NCI-H187 treated with DMSO at 0.1 percent for 48 hours (cell line): Measurements from ENCODE around the gene TMEM156.
A peak's percentile ranks its signal among the peaks of the same experiment; 100 is the strongest.

Source experiments
- DNase-seq: peaks from one replicate; lab custom pipeline; 2025; lab: John Stamatoyannopoulos, UW

The TMEM156 gene, protein sequence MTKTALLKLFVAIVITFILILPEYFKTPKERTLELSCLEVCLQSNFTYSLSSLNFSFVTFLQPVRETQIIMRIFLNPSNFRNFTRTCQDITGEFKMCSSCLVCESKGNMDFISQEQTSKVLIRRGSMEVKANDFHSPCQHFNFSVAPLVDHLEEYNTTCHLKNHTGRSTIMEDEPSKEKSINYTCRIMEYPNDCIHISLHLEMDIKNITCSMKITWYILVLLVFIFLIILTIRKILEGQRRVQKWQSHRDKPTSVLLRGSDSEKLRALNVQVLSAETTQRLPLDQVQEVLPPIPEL

DNA sequence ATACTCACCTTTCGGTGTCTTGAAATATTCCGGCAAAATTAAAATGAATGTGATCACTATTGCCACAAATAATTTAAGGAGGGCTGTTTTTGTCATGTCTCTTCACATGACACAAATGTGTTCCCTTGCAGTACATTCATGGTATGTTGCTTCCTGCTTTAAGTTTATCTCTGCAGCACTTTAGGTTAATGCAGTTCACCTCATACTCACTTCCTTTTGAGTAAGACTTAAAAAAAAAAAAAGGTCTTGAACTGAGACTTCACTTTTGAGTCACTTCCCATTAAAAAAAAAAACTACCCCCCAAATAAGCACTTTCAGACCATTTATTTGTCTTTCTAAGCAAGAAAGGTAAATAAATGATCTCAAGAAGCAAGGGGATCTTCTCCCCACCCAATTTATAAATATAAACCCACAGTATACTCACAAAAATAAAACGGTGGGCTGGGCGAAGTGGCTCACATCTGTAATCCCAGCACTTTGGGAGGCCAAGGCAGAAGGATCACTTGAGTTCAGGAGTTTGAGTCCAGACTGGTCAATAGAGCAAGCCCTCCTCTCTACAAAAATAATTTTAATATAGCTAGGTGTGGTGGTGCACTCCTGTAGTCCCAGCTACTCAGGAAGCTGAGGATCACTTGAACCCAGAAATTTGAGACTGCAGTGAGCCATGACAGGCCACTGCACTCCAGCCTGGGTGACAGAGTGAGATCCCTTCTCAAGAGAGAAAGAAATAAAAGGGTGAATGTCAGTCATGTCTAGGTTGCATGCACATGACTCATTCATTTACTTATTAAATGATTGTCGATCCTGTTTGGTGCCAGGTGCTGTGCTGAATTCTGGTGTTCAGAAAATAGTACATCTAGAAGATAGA, at the start of gene TMEM156:
TSS of gene TMEM156 (minus strand) at position 192 of the 868 bp plus-strand sequence. CDS start at position 96, 96 bp downstream.
- no peak for DNase-seq

DNA sequence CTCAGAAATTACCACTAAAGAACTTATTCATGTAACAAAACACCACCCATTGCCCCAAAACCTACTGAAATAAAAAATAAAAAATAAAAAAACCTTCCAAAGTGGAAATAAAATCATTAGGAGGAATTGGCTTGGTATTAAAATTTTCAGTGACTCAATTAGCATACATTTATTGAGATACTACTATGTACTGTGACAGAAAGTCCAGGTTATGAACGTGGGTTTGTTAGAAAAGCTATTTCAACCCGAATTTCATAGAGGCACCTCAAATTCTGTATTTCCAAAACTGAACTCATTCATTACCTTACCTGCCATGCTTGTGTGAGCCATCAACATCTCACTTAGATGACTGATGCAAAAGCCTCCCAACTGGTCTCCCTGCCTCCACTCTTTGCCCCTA, 46.6 kb upstream of the TMEM156 start:
- no peak for DNase-seq

DNA sequence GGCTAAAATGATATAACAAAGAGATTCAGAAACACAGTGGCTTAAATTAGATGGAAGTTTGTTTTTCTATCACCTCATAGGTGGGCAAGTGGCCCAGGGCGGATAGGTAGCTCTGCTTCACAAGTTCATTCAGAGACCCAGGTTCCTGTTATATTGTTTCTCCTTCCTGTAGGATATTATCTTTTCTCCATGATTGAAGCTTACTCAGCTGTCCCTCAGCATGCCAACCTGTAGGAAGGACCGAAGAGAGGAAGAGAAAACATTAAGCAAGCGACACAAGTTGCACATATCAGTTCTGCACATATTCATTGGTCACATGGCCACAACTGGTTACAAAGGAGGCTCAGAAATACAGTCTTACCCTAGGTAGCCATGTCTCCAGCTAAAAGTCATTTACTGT, 36.7 kb upstream of the TMEM156 start:
- DNase-seq: no peak

DNA sequence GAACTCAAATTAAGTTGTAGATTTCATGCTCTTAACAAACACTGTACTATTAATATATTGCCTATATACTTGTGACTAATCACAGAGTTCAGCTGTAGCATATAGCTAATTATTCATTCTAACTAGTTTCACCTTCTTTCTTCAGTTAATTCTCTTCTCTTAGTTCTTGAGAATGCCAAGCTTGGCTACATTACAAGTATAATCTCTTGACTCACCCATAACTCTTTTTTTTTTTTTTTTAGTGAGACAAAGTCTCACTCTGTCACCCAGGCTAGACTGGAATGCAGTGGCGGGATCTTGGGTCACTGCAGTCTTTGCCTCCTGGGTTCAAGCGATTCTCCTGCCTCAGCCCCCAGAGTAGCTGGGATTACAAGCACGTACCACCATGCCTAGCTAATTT, 35.2 kb upstream of the TMEM156 start:
- no peak for DNase-seq

DNA sequence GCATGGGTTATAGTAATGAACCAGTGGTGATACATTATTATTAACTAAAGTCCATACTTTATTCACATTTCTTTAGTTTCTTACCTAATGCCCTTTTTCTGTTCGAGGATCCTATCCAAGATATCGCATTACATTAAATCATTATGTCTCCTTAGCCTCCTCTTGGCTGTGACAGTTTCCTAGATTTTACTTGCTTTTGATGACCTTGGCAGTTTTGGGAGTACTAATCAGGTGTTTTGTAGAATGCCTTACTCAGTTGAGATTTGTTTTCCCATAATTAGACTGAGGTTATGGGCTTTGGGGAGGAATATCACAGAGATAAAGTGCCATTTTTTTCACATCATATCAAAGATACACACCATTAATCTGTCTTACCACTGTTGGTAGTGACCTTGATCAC, 34.8 kb upstream of the TMEM156 start:
- DNase-seq: no peak

DNA sequence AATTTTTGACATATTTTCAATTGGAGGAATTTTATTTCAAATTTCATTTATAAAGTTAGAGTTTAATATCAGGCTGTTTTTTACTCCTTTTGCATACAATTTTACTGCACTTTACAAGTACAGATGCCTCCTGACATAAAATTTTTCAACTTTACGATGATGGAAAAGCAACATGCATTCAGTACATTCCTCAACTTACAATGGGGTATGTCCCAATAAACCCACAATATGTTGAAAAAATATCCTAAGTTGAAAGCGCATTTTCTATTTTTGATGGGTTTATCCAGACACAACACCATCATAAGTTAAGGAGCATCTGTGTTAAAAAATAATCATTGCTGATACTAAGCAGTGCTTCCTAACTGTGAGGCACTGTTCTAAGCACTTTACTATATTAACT, 34.2 kb upstream of the TMEM156 start:
- no peak for DNase-seq

DNA sequence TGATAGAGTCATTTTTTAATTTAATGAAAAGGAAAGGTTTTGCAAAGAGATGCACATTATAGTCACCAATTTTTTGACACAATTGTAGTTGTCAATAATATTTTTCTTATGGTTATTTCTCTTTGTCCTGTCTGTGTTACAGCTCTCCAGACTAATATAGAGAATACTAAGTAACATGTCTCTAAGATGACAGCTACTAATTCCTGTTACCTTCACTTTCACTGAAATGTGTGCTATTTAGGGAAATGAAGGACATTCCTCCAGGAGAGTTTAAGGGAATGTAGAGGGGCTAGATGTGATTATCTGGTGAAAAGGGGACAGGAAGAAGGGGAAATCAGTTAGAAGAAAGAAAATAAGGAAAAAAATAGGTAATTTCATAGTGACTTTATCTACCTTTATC, 31.2 kb upstream of the TMEM156 start:
- DNase-seq: no peak

DNA sequence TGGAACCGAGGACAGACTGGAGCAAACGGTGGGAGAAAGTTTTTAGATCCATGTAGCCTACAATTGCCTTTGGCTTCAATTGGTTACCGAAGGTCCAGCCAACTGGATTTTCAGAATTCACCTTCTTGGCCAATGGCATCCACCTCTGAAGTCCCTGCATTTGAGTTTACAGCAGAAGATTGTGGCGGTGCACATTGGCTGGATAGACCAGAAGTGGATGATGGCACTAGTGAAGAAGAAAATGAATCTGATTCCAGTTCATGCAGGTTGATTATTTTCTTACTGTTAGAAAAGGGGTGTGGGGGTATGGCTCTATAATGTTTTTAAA, 30.5 kb upstream of the TMEM156 start:
- no peak for DNase-seq

DNA sequence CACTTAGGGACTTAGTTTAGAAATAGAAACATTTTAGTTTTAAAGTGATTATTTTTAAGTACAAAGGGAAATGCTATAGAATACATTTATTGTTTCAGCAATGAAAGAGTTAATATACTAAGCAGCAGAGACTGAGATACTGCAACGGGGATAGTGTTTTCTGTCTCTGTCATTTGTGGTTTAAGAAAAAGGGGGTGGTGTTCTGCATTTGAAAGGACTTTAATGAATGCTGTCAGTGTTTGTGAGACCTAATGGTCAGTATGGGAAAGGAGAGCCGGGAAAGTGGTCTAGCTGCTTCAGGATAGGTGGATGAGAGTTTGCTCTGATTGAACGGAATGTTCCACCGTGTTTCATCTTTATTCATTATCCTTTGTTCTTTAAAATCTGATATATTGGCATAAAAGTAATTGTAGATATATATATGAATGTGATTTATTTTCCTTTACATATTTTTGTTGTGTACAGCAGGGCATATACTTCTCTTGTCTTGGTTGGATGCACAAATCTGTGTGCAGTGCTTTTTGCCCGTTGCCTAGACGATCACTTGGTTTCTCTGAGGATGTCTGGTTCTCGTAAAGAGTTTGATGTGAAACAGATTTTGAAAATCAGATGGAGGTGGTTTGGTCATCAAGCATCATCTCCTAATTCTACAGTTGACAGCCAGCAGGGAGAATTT, 30.0 kb upstream of the TMEM156 start, which contains the start of gene KLHL5:
TSS of gene KLHL5 (plus strand) at position 139 of the 676 bp plus-strand sequence. CDS start at position 560, 421 bp downstream.
- no peak for DNase-seq

DNA sequence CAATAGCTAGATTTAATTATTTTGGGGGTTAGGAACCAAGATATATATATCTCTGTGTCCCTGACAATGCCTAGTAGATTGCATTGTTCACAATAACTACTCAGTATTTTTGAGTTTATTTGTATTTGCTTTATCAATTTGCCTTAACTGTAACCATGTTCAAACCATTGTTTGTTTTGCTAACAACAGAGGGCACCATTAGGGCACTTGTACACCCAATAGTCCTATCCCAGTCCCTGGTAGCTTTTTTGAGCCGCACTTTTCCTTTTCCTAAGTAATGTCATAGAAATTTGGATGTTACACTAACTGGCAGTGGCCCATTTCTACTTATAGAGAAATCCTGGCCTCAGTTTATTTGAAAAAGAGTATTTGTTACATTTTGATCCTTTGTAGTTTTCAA, 29.2 kb upstream of the TMEM156 start:
- DNase-seq: no peak

DNA sequence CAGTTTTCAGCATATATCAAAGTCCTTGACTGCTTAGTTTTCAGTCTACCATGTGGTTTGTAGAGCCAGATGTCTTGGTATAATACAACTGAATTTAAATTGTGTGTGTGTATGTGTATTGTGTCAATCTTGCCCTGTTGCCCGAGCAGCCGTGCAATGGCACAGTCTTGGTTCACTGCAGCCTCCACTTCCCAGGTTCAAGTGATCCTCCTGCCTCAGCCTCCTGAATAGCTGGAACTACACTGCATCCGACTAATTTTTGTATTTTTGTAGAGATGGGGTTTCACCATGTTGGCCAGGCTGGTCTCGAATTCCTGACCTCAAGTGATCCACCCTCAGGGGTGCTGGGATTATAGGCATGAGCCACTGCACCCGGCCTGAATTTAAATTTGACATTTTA, 23.8 kb upstream of the TMEM156 start:
- no peak for DNase-seq

DNA sequence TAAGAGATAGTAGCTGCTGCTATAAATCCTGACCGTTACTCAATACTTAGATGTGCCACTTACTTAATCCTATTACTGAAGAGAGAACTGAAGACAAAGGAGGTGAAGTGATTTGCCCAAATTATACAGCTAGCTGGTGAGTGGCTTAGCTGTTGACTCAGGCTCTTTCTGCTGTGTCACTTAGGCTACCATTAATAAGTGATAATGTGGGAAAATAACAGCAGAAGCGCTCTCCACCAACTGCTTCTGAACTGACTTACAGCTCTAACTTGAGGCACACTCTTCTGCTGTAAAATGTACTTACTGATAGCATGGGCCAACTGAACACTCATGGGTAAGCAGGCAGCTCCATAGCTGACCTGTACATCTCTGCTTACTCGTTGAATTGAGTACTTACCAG, 22.3 kb upstream of the TMEM156 start:
- no peak for DNase-seq

DNA sequence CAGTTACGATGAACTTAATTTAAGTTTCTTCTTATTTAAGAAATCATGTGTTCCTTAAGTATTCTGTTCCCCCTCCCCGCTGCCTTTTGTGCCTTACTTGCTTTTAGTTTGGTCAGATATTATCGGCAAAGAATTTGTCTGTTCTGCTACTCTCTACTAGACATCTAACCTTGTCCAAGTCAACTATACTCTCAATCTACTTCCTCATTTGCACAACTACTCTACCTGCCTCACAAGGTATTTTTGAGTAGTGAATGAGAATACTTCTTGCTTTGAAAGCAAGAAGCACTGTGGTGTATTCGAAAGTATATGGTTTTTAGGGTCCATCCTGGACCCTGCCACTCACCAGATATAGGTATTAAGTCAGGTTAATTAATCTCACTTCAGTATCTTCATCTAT, 21.8 kb upstream of the TMEM156 start:
- DNase-seq: no peak

DNA sequence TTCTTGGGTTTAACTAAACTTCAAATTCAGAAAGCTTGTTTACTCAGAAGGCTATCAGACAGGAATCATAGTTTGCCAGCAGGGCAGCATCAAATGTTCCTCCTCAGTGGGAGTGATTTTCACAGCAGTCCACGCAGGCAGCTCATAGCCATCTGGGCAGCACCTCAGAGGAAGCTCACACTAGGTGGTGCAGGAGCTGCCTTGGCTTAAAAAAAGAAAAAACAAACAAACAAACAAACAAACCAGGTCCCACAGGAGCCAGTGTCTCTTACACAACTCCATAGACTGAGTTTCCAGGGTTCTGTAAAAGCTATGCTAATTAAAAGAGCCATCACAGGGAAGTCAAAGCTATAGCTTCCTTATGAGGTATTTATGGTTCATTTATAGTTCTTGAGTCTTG, 19.3 kb upstream of the TMEM156 start:
- DNase-seq: no peak

DNA sequence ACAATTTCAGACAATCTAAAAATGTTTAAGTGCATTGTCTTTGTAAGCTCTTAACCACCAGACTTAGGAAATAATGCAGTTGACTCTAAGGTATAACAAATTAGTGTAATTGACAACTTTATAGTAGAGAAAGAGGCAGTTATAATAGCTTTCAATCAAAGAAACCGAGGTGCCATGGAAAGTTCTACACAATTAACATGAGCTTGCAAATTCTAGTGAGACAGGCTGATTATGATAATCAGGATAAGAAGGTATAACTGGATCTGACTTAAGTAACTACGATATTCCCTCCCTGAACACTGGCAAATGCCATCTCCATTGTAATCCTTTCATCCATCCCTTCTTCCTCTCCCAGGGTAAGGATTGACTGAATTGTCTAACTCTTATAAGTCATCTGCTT, 18.4 kb upstream of the TMEM156 start:
- DNase-seq: no peak

DNA sequence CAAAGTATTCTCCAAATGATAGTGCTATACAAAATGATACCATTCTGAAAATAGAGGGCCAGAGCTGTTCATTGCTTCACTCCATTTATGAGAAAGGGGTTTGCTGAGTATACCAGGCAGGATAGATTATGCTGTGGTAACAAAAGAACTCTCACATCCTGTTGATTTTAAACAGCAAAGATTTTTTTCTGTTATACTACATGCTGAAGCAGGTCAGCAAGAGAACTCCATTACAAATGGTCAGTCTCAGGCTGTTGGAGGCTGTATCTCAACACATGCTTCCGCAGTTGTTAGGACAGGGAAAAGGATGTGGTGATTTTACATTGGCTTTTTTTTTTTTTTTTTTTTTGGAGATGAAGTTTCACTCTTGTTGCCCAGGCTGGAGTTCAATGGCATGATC, 16.1 kb upstream of the TMEM156 start:
- no peak for DNase-seq

DNA sequence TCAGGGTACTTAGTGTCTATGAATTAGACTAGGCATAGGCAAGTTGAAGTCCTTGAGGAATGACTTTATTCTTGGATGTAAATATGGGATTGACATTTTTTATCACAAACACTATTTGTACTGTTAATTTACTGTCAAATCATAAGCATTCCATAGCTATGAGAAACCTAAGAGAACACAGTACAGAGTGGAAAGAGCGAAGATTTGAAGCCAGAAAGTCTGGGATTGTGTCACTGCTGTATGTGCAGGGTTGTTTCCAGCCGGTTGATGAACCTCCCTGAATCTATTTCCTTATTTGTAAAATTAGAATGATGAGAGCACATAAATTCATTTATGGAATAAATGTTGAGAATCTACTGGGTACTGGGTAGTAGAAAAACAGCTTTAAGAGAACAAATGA, 15.5 kb upstream of the TMEM156 start:
- no peak for DNase-seq

DNA sequence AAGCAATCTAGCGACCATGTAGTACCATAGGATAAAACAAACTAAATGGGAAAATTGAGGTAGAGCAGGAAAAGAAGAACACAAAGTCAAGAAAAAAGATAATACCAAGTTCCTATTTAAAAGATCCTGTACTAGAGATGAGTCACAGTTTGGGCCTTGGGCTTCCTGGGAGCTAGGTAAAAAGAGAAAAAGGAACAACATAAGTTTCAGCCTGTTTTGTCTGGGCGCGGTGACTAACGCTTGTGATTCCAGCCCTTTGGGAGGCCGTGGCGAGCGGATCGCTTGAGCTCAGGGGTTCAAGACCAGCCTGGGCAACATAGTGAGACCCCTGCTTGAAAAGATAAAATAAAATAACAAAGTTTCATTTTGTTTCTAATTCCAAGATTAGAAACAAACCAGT, 14.0 kb upstream of the TMEM156 start:
- DNase-seq: no peak

DNA sequence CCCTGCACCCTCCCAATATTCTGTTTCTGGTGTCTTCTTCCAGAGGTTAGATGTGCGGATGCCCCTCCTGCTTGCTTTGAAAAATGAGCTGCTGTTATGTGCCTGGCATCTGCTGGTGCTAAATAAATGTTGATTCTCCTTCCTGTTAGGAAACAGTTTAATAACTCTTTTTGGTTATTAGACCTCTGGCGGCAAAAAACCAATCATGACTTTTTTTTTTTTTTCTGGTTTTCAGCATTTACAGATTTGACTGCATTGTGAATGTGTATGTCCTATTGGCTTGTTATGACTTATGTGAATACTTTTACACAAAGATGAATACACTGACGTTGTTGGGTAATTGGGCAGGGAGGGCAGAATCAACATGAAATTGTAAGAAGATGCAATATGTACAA, 13.6 kb upstream of the TMEM156 start:
- no peak for DNase-seq

DNA sequence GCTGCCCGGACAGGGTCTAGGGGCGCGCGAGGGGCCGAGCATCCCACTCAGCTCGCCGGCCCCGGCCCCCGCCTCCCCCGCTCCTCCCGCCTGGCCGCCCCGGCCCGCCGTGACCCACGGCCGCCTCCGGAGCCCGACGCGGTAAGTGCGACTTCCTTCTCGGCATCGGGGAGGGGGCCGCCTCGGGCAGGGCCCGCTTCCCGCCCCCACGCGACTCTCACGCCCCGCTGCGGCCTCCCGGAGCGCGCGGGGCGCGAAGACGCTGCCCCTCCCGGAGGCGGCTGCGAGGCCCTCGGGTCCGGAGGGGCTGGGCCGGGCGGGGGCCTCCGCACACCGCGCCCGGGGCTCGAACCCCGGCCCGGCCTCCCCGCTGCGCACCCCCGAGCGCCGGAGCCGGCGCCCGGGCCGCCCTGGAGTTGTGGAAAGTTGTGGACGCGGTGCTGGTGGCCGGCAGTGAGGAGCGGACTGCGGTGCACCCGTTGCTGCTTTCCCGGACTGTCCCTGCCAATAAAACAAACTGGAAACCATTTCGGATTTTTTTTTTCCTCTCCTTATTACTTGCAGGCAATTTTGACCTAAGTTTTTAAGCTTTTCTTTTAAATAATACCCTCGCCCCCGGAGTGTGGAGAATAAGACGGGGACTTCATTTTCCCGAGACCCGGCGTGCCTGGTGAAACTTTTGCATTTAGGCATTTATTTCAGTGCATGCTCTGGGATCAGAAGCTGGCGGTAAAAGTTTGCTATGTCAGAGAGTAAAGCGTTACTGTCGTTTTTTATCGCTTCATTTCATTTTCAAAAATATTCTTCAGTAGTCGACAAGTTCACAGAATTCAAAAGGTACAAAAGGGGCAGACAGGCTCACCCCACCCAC, 13.0 kb upstream of the TMEM156 start:
- no peak for DNase-seq

DNA sequence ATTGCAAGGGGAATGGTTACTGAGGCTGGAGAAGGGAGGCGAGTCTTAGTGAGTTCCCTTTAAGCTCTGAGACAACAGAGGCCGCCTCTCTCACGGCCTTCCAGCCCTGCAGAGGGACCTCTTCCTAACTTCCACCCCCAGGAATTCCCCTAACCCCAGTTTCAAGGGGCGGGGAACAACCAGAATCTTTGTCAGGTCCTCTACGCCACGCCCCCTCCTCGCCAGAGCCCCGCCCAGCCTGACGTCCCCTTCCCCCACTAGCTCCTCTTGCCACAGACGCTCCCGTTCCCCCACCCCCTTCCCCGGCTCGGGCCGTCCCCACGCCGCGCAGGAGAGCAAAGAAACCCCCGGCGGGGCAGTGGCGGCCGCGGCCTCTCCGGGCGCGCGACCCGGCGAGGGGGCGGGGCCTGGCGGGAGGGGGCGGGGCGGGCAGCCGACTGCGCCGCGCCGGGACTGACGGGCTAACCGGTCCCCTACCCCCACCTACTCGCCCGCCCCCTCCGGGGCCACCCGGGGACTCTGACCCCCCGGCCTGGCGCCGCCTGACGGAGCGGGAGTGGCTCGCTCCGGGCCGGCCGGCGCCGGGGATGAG, 12.3 kb upstream of the TMEM156 start:
- peak; percentile 6 for DNase-seq
